Neural cell (in vitro differentiated cells): ENCODE measurements around the gene AKR7A2. TPM values are rescaled to one million over a fixed set of nuclear protein-coding genes. Genes with fewer than 3 reads are reported as not detected.

Source experiments
- H2AFZ ChIP-seq: fragments of 200-600, 300-800 bp; sonication (generic), shearing (Covaris generic); 2 replicates; pipeline ENCODE4 v1.6.0; 2014; ENCODE audit warnings: low read depth, mild to moderate bottlenecking, antibody characterized with exemption, low read length, moderate library complexity
- H3F3A ChIP-seq: fragments of 200-600 bp; shearing (Covaris generic); 2 replicates; pipeline ENCODE4 v1.6.1; 2016; ENCODE audit warnings: mild to moderate bottlenecking, moderate library complexity, mixed read lengths, antibody characterized with exemption, low read length; ENCODE audit not compliant: insufficient read depth, poor library complexity, severe bottlenecking
- H3K27ac ChIP-seq: fragments of 200-600, 300-800 bp; sonication (generic), shearing (Covaris generic); 2 replicates; pipeline ENCODE4 v1.5.1; 2014; ENCODE audit warnings: mild to moderate bottlenecking, low read length, moderate library complexity
- H3K27me3 ChIP-seq: fragments of 300-800, 200-600 bp; sonication (generic), shearing (Covaris generic); 2 replicates; pipeline ENCODE4 v1.6.0; 2014; ENCODE audit warnings: mild to moderate bottlenecking, low read depth, low read length, moderate library complexity; ENCODE audit not compliant: insufficient read depth
- H3K36me3 ChIP-seq: fragments of 300-800, 200-600 bp; sonication (generic), shearing (Covaris generic); 2 replicates; pipeline ENCODE4 v1.5.1; 2014; ENCODE audit warnings: mild to moderate bottlenecking, antibody characterized with exemption, low read length, moderate library complexity; ENCODE audit not compliant: insufficient read depth
- H3K4me2 ChIP-seq: fragments of 300-800, 200-600 bp; sonication (generic), shearing (Covaris generic); 2 replicates; pipeline ENCODE4 v1.6.0; 2014; ENCODE audit warnings: mild to moderate bottlenecking, low read length
- H3K4me3 ChIP-seq: fragments of 300-800, 200-600 bp; sonication (generic), shearing (Covaris generic); 2 replicates; pipeline ENCODE4 v1.5.1; 2014; ENCODE audit warnings: mild to moderate bottlenecking, low read length, moderate library complexity
- H3K79me2 ChIP-seq: fragments of 200-600 bp; shearing (Covaris generic); replicated peaks from 2 replicates; pipeline ENCODE4 v1.6.0; 2014; ENCODE audit warnings: mild to moderate bottlenecking, low read length, moderate library complexity; ENCODE audit not compliant: insufficient read depth
- H3K9ac ChIP-seq: fragments of 300-800, 200-600 bp; sonication (generic), shearing (Covaris generic); 2 replicates; pipeline ENCODE4 v1.6.1; 2016; ENCODE audit warnings: mild to moderate bottlenecking, low read length, mixed read lengths
- H3K9me2 ChIP-seq: fragments of 200-600 bp; shearing (Covaris generic); 2 replicates; pipeline ENCODE4 v1.6.1; 2016; ENCODE audit warnings: mild to moderate bottlenecking, low read length, mixed read lengths; ENCODE audit not compliant: insufficient read depth
- H3K9me3 ChIP-seq: fragments of 200-600, 300-800 bp; sonication (generic), shearing (Covaris generic); 2 replicates; pipeline ENCODE4 v1.6.1; 2016; ENCODE audit warnings: mild to moderate bottlenecking, mixed run types, low read length, moderate library complexity, mixed read lengths
- H4K20me1 ChIP-seq: fragments of 200-600 bp; shearing (Covaris generic); 2 replicates; pipeline ENCODE4 v1.6.1; 2016; ENCODE audit warnings: mild to moderate bottlenecking, mixed run types; ENCODE audit not compliant: insufficient read depth
- EP300 ChIP-seq: fragments of 450-650 bp; conservative IDR thresholded peaks from 2 replicates; pipeline ENCODE4 v1.6.1; 2014; ENCODE audit warnings: antibody characterized with exemption, mild to moderate bottlenecking, moderate library complexity; ENCODE audit not compliant: poor library complexity, severe bottlenecking
- EZH2 ChIP-seq: fragments of 200-600, 300-800 bp; shearing (Covaris generic), sonication (generic); IDR thresholded peaks from 2 replicates; pipeline ENCODE4 v1.6.1; 2014; ENCODE audit warnings: antibody characterized with exemption, low read length, borderline replicate concordance, mild to moderate bottlenecking; ENCODE audit not compliant: insufficient read depth, poor library complexity, severe bottlenecking
- MXI1 ChIP-seq: fragments of 450-650 bp; conservative IDR thresholded peaks from 2 replicates; pipeline ENCODE4 v1.6.1; 2014; ENCODE audit warnings: antibody characterized with exemption, mild to moderate bottlenecking; ENCODE audit not compliant: poor library complexity, severe bottlenecking
- POLR2AphosphoS5 ChIP-seq: IDR thresholded peaks from 2 replicates; pipeline ENCODE4 v1.6.1; 2012
- RAD21 ChIP-seq: fragments of 450-650 bp; conservative IDR thresholded peaks from 2 replicates; pipeline ENCODE4 v1.6.1; 2014; ENCODE audit warnings: antibody characterized with exemption, mild to moderate bottlenecking, moderate library complexity
- SMC3 ChIP-seq: fragments of 450-650 bp; conservative IDR thresholded peaks from 2 replicates; pipeline ENCODE4 v1.6.1; 2014; ENCODE audit warnings: antibody characterized with exemption, mild to moderate bottlenecking, moderate library complexity; ENCODE audit not compliant: poor library complexity
- TAF1 ChIP-seq: IDR thresholded peaks from 2 replicates; pipeline ENCODE4 v1.6.1; 2012; ENCODE audit warnings: low read depth
- polyA plus RNA-seq: library from polyadenylated mRNA; depleted of rRNA; stranded (reverse); fragments of >200 nt; gene quantifications from 2 replicates; pipeline ENCODE4 v1.2.3, GENCODE V29; 2014
- TF ChIP-seq, protein P1 (sequence below): fragments of 450-650 bp; IDR thresholded peaks from 2 replicates; pipeline ENCODE4 v1.5.1; 2014; ENCODE audit warnings: antibody characterized with exemption, mild to moderate bottlenecking, moderate library complexity; ENCODE audit not compliant: poor library complexity, severe bottlenecking
- TF ChIP-seq, protein P2 (sequence below): IDR thresholded peaks from 2 replicates; pipeline ENCODE4 v1.6.1; 2012; ENCODE audit warnings: borderline replicate concordance

Gene AKR7A2
- polyA plus RNA-seq, 1 donor from 2014 or later: 50.6 TPM

DNA sequence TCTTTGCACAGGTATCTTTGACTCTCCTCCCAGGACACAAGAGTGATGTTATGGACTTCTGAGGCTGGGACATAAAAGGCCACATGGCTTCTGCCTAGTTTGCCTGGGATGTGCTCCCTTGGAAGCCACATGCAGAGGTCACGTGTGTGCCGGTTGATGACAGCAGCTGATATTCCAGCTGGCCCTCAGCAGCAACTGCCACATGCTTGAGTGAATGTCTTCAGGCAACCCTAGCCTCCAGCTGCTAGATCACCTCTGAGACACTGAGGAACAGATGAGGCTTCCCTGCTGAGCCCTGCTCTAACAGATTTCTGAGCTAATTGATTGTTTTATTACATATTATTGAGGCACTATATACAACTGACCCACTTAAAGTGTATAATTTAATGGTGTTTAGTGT lies 11.7 kb downstream of the AKR7A2 start:
- H3K27ac ChIP-seq: no peak overlapping the region
- H3K9me2 ChIP-seq: no peaks in the 10 kb centered on the region
- H3K4me3 ChIP-seq: no peak overlapping the region
- no peaks in the 10 kb centered on the region for H3K36me3 ChIP-seq
- H3K4me2 ChIP-seq: no peak overlapping the region
- H3K27me3 ChIP-seq: no peaks in the 10 kb centered on the region
- H3F3A ChIP-seq: no peaks in the 10 kb centered on the region
- H2AFZ ChIP-seq: no peak overlapping the region
- H3K79me2 ChIP-seq: no peaks in the 10 kb centered on the region
- no peaks in the 10 kb centered on the region for H4K20me1 ChIP-seq
- H3K9me3 ChIP-seq: no peaks in the 10 kb centered on the region
- H3K9ac ChIP-seq: no peak overlapping the region
- TF ChIP-seq POLR2AphosphoS5 (no peak), TAF1 (no peak), RAD21 (no peak), MXI1 (no peak), EZH2 (no peak)

DNA sequence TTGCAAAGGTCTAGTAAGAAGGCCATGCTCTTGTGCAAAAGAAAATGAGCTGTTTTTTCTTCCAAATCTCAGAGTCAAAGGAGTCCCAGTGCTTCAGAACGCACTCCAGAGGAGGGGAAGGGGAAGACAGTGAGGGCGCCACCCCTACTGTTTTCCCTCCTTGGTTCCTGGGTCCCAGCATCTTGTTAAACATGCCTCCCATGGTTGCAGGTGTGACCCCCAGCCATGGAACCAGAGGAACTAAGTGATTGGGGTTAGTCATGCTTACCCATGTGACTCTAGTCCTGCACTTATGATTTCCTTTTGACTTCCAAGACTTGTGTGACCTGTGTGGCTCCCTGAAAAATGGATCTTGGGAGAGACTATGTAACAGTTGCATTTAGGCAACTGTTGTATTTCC lies 17.3 kb downstream of the AKR7A2 start:
- no peak overlapping the region for H3K4me2 ChIP-seq
- no peak overlapping the region for H3K4me3 ChIP-seq
- no peaks in the 10 kb centered on the region for H3K27me3 ChIP-seq
- H3K9me3 ChIP-seq: peaks cover 8% of the 10 kb centered on the region
- no peaks in the 10 kb centered on the region for H3K9me2 ChIP-seq
- no peak overlapping the region for H3K27ac ChIP-seq
- no peaks in the 10 kb centered on the region for H3K79me2 ChIP-seq
- H3F3A ChIP-seq: no peaks in the 10 kb centered on the region
- H2AFZ ChIP-seq: no peak overlapping the region
- no peak overlapping the region for H3K9ac ChIP-seq
- TF ChIP-seq, protein P1, sequence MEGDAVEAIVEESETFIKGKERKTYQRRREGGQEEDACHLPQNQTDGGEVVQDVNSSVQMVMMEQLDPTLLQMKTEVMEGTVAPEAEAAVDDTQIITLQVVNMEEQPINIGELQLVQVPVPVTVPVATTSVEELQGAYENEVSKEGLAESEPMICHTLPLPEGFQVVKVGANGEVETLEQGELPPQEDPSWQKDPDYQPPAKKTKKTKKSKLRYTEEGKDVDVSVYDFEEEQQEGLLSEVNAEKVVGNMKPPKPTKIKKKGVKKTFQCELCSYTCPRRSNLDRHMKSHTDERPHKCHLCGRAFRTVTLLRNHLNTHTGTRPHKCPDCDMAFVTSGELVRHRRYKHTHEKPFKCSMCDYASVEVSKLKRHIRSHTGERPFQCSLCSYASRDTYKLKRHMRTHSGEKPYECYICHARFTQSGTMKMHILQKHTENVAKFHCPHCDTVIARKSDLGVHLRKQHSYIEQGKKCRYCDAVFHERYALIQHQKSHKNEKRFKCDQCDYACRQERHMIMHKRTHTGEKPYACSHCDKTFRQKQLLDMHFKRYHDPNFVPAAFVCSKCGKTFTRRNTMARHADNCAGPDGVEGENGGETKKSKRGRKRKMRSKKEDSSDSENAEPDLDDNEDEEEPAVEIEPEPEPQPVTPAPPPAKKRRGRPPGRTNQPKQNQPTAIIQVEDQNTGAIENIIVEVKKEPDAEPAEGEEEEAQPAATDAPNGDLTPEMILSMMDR: no peak
- TF ChIP-seq EZH2: no peak
- no peak for TF ChIP-seq SMC3
- no peak for TF ChIP-seq RAD21
- TF ChIP-seq TAF1: no peak
- no peak for TF ChIP-seq MXI1
- TF ChIP-seq, protein P2, sequence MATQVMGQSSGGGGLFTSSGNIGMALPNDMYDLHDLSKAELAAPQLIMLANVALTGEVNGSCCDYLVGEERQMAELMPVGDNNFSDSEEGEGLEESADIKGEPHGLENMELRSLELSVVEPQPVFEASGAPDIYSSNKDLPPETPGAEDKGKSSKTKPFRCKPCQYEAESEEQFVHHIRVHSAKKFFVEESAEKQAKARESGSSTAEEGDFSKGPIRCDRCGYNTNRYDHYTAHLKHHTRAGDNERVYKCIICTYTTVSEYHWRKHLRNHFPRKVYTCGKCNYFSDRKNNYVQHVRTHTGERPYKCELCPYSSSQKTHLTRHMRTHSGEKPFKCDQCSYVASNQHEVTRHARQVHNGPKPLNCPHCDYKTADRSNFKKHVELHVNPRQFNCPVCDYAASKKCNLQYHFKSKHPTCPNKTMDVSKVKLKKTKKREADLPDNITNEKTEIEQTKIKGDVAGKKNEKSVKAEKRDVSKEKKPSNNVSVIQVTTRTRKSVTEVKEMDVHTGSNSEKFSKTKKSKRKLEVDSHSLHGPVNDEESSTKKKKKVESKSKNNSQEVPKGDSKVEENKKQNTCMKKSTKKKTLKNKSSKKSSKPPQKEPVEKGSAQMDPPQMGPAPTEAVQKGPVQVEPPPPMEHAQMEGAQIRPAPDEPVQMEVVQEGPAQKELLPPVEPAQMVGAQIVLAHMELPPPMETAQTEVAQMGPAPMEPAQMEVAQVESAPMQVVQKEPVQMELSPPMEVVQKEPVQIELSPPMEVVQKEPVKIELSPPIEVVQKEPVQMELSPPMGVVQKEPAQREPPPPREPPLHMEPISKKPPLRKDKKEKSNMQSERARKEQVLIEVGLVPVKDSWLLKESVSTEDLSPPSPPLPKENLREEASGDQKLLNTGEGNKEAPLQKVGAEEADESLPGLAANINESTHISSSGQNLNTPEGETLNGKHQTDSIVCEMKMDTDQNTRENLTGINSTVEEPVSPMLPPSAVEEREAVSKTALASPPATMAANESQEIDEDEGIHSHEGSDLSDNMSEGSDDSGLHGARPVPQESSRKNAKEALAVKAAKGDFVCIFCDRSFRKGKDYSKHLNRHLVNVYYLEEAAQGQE: no peak
- no peak for TF ChIP-seq POLR2AphosphoS5
- TF ChIP-seq EP300: no peak
- no peaks in the 10 kb centered on the region for H4K20me1 ChIP-seq
- H3K36me3 ChIP-seq: peaks cover 5% of the 10 kb centered on the region

DNA sequence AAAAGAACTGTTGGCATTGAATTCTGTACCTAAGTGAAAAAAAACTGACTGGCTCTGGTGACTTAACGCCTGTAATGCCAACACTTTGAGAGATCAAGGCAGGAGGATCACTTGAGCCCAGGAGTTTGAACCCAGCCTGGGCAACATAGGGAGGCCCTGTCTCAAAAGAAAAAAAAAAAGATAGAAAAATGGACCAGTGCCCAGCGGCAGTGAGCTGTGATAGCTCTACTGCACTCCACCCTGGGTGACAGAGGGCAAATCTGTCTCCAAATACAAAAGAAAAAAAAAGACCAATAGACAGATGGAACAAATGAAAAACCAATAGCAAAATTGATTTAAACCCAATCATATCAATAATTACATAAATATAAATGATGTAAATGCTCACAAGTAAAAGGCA lies 22.7 kb downstream of the AKR7A2 start:
- H3K27me3 ChIP-seq: no peaks in the 10 kb centered on the region
- H3K4me2 ChIP-seq: no peak overlapping the region
- H2AFZ ChIP-seq: no peak overlapping the region
- no peaks in the 10 kb centered on the region for H3K9me2 ChIP-seq
- no peaks in the 10 kb centered on the region for H4K20me1 ChIP-seq
- no peaks in the 10 kb centered on the region for H3K79me2 ChIP-seq
- no peak overlapping the region for H3K4me3 ChIP-seq
- no peak overlapping the region for H3K27ac ChIP-seq
- no peaks in the 10 kb centered on the region for H3K36me3 ChIP-seq
- H3K9ac ChIP-seq: no peak overlapping the region
- TF ChIP-seq, protein P1: no peak
- TF ChIP-seq TAF1: no peak
- TF ChIP-seq, protein P2: no peak
- no peaks in the 10 kb centered on the region for H3K9me3 ChIP-seq
- no peaks in the 10 kb centered on the region for H3F3A ChIP-seq
